Stimulated activated memory B cell treated with anti-CD40 and anti-IgM and Interleukin-4, amounts not matched to agents 10 μg/mL and 1 μg/mL and 100 μg/mL, for 72 hours (primary cell): Measurements from ENCODE around the gene JAZF1.

Experiments used
- ATAC-seq: fragments of 150-1000 bp; cut with Tn5 transposase; 2 replicates; pipeline ENCODE4 v1.10.0; 2021
- H3K27ac Mint-ChIP-seq: one replicate; pipeline ENCODE4 v1.8.0; 2022; ENCODE audit warnings: mild to moderate bottlenecking, mixed read lengths
- H3K27me3 Mint-ChIP-seq: one replicate; pipeline ENCODE4 v1.8.0; 2022; ENCODE audit warnings: mixed read lengths
- H3K36me3 Mint-ChIP-seq: one replicate; pipeline ENCODE4 v1.8.0; 2022; ENCODE audit warnings: mixed read lengths
- H3K4me1 Mint-ChIP-seq: one replicate; pipeline ENCODE4 v1.8.0; 2022; ENCODE audit warnings: mixed read lengths
- H3K4me3 Mint-ChIP-seq: one replicate; pipeline ENCODE4 v1.8.0; 2022; ENCODE audit warnings: mild to moderate bottlenecking, moderate library complexity, mixed read lengths
- H3K9me3 Mint-ChIP-seq: one replicate; pipeline ENCODE4 v1.8.0; 2022; ENCODE audit warnings: mixed read lengths

Gene JAZF1

GRCh38 chr7:27973625-27974024 is 207.0 kb downstream of the JAZF1 start:
- H3K27me3 Mint-ChIP-seq, result no peaks in the 10 kb centered on the region
- peaks cover 78% of the 10 kb centered on the region for H3K36me3 Mint-ChIP-seq
- H3K9me3 Mint-ChIP-seq, result peaks cover 4% of the 10 kb centered on the region
- H3K4me3 Mint-ChIP-seq, result no peak overlapping the region
- no peak for ATAC-seq
- peaks cover 51% of the 10 kb centered on the region for H3K4me1 Mint-ChIP-seq
- peak overlapping the region; percentile 0 for H3K27ac Mint-ChIP-seq

GRCh38 chr7:27972276-27972675 is 208.3 kb downstream of the JAZF1 start:
- peaks cover 64% of the 10 kb centered on the region for H3K36me3 Mint-ChIP-seq
- peak overlapping the region; percentile 35 for H3K27ac Mint-ChIP-seq
- ATAC-seq, result no peak
- H3K4me3 Mint-ChIP-seq, result no peak overlapping the region
- no peaks in the 10 kb centered on the region for H3K27me3 Mint-ChIP-seq
- no peaks in the 10 kb centered on the region for H3K9me3 Mint-ChIP-seq
- H3K4me1 Mint-ChIP-seq, result peaks cover 51% of the 10 kb centered on the region

GRCh38 chr7:27971171-27971812 is 209.3 kb downstream of the JAZF1 start:
- Mint-ChIP-seq H3K4me3 (no peak overlapping the region), H3K27me3 (no peaks in the 10 kb centered on the region), H3K4me1 (peaks cover 55% of the 10 kb centered on the region), H3K36me3 (peaks cover 55% of the 10 kb centered on the region), H3K9me3 (no peaks in the 10 kb centered on the region), H3K27ac (peak overlapping the region; percentile 35)
- no peak for ATAC-seq

GRCh38 chr7:27970350-27970749 is 210.2 kb downstream of the JAZF1 start:
- H3K9me3 Mint-ChIP-seq, result no peaks in the 10 kb centered on the region

GRCh38 chr7:27969346-27969745 is 211.2 kb downstream of the JAZF1 start:
- Mint-ChIP-seq H3K9me3 (no peaks in the 10 kb centered on the region), H3K36me3 (peaks cover 45% of the 10 kb centered on the region), H3K4me3 (no peak overlapping the region), H3K27ac (no peak overlapping the region), H3K27me3 (no peaks in the 10 kb centered on the region), H3K4me1 (peaks cover 49% of the 10 kb centered on the region)
- ATAC-seq, result no peak

More at GRCh38 chr7:27970350-27970749, 210.2 kb downstream of the JAZF1 start:
- Mint-ChIP-seq H3K27me3 (no peaks in the 10 kb centered on the region), H3K27ac (no peak overlapping the region), H3K4me3 (no peak overlapping the region), H3K4me1 (peaks cover 59% of the 10 kb centered on the region), H3K36me3 (peaks cover 55% of the 10 kb centered on the region)
- ATAC-seq, result no peak

- Mint-ChIP-seq H3K4me1 (peaks cover 37% of the 10 kb centered on the region), H3K4me3 (no peak overlapping the region), H3K27me3 (no peaks in the 10 kb centered on the region), H3K9me3 (no peaks in the 10 kb centered on the region), H3K36me3 (peaks cover 35% of the 10 kb centered on the region), H3K27ac (no peak overlapping the region)
- ATAC-seq, result no peak
Measured at GRCh38 chr7:27967639-27968038, 213.0 kb downstream of the JAZF1 start.

- ATAC-seq, result no peak
- no peaks in the 10 kb centered on the region for H3K27me3 Mint-ChIP-seq
- H3K36me3 Mint-ChIP-seq, result peaks cover 22% of the 10 kb centered on the region
- H3K27ac Mint-ChIP-seq, result no peak overlapping the region
- H3K4me1 Mint-ChIP-seq, result peaks cover 24% of the 10 kb centered on the region
- H3K9me3 Mint-ChIP-seq, result no peaks in the 10 kb centered on the region
- H3K4me3 Mint-ChIP-seq, result no peak overlapping the region
Measured at GRCh38 chr7:27966219-27966780, 214.3 kb downstream of the JAZF1 start.

GRCh38 chr7:27965650-27966049 is 214.9 kb downstream of the JAZF1 start:
- Mint-ChIP-seq H3K9me3 (no peaks in the 10 kb centered on the region), H3K27ac (no peak overlapping the region), H3K27me3 (no peaks in the 10 kb centered on the region), H3K4me1 (peaks cover 20% of the 10 kb centered on the region), H3K36me3 (peaks cover 18% of the 10 kb centered on the region), H3K4me3 (no peak overlapping the region)
- no peak for ATAC-seq

GRCh38 chr7:27964820-27965219 is 215.8 kb downstream of the JAZF1 start:
- Mint-ChIP-seq H3K36me3 (peaks cover 21% of the 10 kb centered on the region), H3K27ac (no peak overlapping the region), H3K4me1 (peaks cover 24% of the 10 kb centered on the region), H3K4me3 (no peak overlapping the region), H3K27me3 (no peaks in the 10 kb centered on the region), H3K9me3 (no peaks in the 10 kb centered on the region)
- no peak for ATAC-seq

- Mint-ChIP-seq H3K36me3 (peaks cover 26% of the 10 kb centered on the region), H3K27me3 (no peaks in the 10 kb centered on the region), H3K9me3 (no peaks in the 10 kb centered on the region), H3K4me3 (no peak overlapping the region), H3K4me1 (peaks cover 20% of the 10 kb centered on the region), H3K27ac (no peak overlapping the region)
- ATAC-seq, result no peak
Measured at GRCh38 chr7:27963056-27963455, 217.5 kb downstream of the JAZF1 start.

- no peaks in the 10 kb centered on the region for H3K9me3 Mint-ChIP-seq
- no peak overlapping the region for H3K27ac Mint-ChIP-seq
- ATAC-seq, result no peak
- no peaks in the 10 kb centered on the region for H3K27me3 Mint-ChIP-seq
- peaks cover 33% of the 10 kb centered on the region for H3K36me3 Mint-ChIP-seq
- peaks cover 20% of the 10 kb centered on the region for H3K4me1 Mint-ChIP-seq
- H3K4me3 Mint-ChIP-seq, result no peak overlapping the region
Measured at GRCh38 chr7:27962273-27962672, 218.3 kb downstream of the JAZF1 start.

- H3K9me3 Mint-ChIP-seq, result no peaks in the 10 kb centered on the region
- no peak overlapping the region for H3K27ac Mint-ChIP-seq
- H3K36me3 Mint-ChIP-seq, result peaks cover 37% of the 10 kb centered on the region
- H3K27me3 Mint-ChIP-seq, result no peaks in the 10 kb centered on the region
- H3K4me1 Mint-ChIP-seq, result peaks cover 16% of the 10 kb centered on the region
- no peak overlapping the region for H3K4me3 Mint-ChIP-seq
- ATAC-seq, result no peak
Measured at GRCh38 chr7:27961255-27961654, 219.3 kb downstream of the JAZF1 start.

- Mint-ChIP-seq H3K27ac (peak overlapping the region; percentile 13), H3K9me3 (no peaks in the 10 kb centered on the region), H3K4me1 (peaks cover 11% of the 10 kb centered on the region), H3K4me3 (no peak overlapping the region), H3K27me3 (no peaks in the 10 kb centered on the region), H3K36me3 (peaks cover 43% of the 10 kb centered on the region)
- no peak for ATAC-seq
Measured at GRCh38 chr7:27960415-27960814, 220.2 kb downstream of the JAZF1 start.

GRCh38 chr7:27958933-27959548 is 221.6 kb downstream of the JAZF1 start:
- no peak overlapping the region for H3K27ac Mint-ChIP-seq
- no peaks in the 10 kb centered on the region for H3K27me3 Mint-ChIP-seq
- no peak for ATAC-seq
- no peaks in the 10 kb centered on the region for H3K9me3 Mint-ChIP-seq
- H3K4me3 Mint-ChIP-seq, result no peak overlapping the region
- peaks cover 45% of the 10 kb centered on the region for H3K36me3 Mint-ChIP-seq
- peaks cover 11% of the 10 kb centered on the region for H3K4me1 Mint-ChIP-seq

- Mint-ChIP-seq H3K27me3 (no peaks in the 10 kb centered on the region), H3K27ac (no peak overlapping the region), H3K9me3 (no peaks in the 10 kb centered on the region), H3K4me1 (peaks cover 8% of the 10 kb centered on the region), H3K4me3 (no peak overlapping the region), H3K36me3 (peaks cover 47% of the 10 kb centered on the region)
- no peak for ATAC-seq
Measured at GRCh38 chr7:27955596-27955995, 225.0 kb downstream of the JAZF1 start.

GRCh38 chr7:27955011-27955410 is 225.6 kb downstream of the JAZF1 start:
- ATAC-seq, result no peak
- Mint-ChIP-seq H3K27me3 (no peaks in the 10 kb centered on the region), H3K4me1 (peaks cover 7% of the 10 kb centered on the region), H3K9me3 (no peaks in the 10 kb centered on the region), H3K4me3 (no peak overlapping the region), H3K27ac (no peak overlapping the region), H3K36me3 (peaks cover 43% of the 10 kb centered on the region)
